Effector CD4-positive, alpha-beta T cell (primary cell): ENCODE measurements around the gene CORIN.
"Not testable (repeated sequence)": the region's sequence is repeated elsewhere in the genome, so short reads cannot be mapped to it uniquely, and the experiment has no call there.

ENCODE experiments used
- DNase-seq: peaks from one replicate; pipeline ENCODE4 v3.0.0-alpha.2; 2020

CORIN gene

DNA sequence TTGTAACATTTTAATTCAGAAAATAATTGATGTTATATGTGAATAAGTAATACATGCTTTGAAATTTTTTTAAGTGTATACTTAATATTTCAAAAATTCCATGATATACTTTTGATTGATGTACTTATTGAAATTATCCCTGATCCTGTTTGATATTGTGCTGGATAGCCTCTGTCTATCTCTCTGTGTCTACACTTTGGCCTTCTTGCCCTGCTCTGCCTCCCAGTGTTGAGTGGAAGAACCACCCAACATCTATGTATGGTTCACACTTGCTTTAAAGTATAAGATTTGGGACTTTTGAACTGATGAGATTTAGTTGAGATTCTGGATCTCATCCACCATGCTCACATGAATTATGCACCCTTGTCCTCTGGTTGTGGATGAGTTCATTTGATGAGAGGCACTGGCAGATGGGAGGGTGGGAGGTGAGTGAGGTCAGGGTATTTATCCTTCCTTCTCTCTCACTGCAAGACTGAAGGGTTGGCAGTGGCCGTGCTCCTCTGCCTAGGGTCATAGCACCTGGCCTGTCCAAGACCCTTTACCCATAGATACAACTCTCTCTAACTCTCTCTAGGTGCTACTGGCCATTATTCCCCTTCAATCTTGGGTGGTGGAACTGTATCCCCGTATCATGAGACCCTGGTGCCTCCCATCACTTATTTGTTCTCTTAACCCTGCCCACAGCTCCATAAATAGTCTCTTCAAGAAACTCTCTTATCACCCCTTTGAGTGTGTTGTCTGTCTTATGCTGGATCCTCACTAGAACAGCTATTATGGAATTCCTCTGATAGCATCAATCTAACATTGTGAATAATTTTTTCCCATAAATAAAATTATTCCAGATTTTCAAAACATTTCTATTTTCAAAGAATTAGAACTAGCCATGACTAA is 75.2 kb downstream of the CORIN start:
- DNase-seq = no peak

DNA sequence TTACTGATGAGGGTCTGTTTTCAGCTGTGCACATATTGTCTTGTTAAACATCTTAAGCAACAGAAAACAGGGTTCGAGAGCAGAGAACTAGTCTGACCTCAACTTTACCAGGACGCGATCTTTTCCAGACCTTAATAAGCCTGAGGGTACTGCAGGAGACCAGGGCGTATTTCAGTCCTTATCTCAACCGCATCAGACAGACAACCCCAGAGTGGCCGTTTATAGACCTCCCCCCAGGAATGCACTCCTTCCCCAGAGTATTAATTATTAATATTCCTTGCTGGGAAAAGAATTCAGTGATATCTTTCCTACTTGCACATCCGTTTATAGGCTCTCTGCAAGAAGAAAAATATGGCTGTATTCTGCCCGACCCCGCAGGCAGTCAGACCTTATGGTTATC is 84.6 kb downstream of the CORIN start:
- DNase-seq = not testable (repeated sequence)

DNA sequence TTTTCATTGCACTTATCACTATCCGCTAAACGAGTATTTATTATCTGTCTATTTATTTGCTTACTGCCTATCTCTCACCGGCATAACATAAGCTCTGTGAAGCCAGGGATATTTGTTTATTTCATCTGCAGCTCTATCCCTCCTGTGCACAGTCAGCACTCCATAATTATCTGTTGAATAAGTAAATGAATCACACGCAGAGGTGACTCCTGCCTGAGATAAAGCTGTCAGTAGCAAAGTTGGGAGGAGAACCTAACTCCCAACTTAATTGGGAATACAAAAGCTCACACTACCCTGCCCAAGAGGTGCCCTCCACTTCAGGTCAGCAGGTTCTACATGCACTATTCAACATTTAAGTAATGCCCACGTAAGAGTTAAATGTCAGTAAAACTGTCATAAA is 85.7 kb downstream of the CORIN start:
- no peak for DNase-seq

DNA sequence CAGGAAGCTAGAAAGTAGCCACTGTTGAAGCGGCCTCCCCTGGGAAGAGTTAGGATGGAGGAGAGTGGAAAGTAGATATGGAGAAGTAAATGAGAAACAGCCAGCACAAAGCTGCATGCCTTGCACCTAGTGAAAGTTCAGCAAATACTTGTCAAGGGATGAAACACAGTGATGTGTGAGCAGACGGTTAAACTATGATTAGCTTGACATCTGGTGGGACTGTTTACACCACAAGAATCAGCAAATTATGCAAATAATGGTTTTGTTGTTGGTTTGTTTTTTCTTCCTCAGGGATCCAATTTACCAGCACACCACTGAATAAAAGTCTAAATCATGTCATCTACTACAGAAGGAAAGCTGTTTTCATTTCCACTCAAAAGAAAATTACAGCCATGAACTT is 87.1 kb downstream of the CORIN start:
- DNase-seq = no peak

DNA sequence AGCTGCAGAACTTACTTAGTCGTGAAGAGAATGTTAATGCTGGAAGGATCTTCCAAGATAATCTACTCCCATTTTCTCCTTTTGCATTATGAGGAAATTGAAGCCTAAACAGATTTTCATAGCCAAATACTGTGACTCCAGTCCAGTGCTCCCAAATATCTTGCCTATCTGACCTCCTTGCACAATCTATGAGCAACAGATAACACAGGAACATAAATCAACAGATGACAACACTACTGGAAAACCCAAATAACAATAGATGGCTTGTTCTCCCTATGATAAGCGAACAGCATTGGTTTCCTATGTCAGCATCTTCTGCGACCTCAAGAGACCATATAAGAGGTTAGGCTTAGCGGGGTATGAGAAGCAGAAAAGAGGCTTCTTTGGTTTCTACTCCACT is 88.0 kb downstream of the CORIN start:
- no peak for DNase-seq

DNA sequence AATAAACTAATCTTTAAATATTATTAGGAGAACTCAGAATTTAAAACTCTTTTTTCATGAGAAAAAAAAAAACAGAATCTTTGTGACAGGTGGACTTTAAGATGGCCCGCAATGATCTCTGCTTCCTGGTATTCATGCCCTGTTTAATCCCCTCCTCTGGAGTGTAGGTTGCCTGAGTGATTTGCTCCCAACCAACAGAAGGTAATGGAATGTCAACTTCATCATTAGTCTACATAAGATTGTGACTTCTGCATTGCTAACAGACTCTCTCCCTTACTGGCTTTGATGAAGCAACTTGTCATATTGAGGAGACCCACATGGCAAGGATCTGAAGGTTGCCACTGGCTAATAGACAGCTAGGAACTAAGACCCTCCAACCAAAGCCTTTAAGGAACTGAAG is 88.8 kb downstream of the CORIN start:
- DNase-seq = no peak

DNA sequence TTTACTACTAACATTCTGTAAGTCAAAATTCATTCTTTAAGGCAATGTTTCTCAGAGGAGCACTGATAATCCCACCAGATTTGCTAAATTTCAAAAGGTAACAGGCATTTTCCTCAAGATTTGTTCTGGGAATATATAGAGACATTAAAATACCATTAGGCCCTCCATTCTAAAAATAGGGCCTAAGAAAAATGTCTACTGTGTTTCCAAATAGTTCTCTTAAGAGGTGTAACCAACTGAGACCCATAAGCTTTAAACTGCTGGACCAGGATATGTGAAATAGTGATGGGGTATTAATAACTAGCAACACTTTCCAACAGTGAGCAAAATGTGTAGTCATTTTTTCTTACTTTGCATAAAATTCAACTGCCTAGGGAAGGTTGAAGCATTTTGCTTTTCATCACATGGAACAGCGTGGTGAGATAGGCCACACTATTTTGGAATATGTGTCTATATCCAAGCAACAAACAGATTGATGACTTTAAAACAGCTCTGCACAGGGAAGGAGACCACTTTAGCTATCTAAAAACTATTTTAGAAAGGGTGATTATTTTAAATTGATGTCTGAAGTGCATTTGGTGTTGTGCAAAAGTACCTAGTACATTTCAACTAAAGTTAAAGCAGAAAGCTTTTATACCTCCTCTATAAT is 89.9 kb downstream of the CORIN start:
- no peak for DNase-seq

DNA sequence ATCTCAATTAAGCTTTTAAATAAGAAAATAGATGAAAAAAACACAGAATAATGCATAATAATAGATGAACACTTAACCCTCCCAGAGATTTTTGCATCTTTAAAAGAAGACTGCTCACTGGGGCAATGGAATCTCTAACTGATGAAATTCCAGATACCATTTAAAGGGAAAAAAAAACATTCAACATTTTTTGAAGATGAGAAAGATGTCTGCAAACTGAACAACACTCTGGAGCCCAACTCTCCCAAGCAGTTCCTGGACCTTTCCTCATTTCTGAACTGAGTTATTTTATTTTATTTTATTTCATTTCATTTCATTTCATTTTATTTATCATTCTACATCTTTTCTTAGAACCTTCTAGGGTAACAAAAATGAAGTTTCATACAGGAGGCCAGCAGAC is 90.7 kb downstream of the CORIN start:
- DNase-seq = no peak

DNA sequence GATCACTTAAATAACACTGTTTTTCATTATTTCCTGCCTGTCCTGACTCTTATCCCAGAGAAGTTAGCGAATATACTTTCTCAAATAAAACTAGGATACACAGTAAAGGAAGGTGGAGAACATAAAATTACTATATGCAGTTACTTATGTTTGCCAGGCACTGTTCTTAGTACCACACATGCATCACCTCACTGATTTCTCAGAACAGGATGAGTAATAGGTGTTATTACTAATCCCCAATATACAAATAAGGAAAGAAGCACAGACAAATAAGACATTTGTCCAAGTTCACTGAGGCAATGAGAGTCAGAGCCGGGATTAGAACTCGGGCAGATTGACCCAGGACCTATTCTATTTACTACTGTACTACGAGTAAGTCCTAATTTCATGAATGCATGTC is 91.7 kb downstream of the CORIN start:
- no peak for DNase-seq

DNA sequence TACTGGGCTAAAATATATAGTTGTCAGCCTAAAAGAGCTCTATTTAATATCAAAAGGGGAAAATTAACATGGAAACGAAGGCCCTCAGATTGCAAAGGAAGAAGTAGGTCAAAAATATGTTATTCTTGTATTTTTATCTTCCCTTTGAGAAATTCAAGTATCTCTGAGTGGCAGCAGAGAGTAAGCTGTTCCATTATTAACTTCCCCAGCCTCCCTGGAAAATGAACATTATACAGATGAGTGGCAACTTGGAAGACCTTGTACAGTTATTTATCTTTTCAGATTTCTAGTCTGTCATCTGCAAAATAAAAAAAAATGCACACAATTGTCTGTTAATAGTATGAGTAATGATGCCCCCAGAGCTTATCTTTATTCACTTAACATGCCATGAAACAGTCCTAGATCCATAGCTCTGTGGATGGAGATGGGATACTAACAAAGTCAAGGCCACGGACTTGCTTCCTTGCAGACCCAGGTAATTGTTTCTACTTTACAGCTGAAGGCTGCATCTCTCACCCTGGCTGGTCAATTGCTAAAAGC is 93.0 kb downstream of the CORIN start:
- no peak for DNase-seq

DNA sequence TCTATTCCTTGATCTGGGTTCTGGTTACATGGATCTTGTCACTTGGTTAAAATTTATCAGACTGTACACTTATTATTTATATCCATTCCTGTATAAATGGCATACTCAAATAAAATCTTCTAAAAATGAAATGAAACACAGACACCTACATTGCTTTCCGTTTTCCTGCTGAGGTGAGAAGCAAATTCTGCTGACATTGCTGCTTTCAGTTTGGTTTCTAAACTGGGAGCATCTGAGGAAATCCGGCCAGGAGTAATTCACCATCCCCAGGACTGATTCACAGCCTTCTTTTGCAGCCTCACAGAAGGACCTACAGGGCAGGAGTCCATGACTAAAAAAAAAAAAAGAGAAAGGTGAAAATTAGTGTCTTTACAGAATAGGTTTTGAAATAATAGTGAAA is 93.6 kb downstream of the CORIN start:
- DNase-seq = no peak

DNA sequence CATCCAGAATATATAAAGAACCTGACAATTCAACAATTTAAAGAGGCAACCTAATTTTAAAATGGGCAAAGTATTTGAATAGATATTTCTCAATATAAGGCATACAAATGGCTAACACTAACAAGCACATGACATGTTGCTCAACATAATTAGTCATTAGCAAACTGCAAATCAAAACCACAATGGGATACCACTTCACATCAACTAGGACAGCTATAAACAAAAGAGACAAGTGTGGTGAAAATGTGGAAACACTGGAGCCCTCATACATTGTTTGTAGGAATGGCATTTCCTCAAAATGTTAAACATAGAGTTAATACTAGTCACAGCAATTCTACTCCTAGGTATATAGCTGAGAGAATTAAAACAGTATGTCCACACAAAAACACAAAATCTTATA is 96.7 kb downstream of the CORIN start:
- DNase-seq = no peak

DNA sequence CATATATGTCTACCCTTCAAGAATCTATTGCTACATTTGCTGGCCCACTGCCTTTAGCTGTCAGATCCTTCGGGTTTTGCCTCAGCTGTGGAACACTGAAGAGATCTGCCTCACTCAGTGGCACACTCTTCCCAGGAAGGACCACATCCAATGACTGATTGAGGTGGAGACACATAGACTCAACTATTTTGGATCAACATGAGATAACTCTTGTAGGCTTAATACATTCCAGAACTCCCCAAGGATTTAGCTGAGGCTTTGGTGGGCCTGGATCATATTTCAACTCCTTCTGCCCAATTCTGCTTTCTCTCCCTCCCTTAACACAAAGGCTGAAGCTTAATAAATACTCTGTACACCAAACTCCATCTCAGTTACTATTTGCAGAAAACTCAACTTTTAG is 100.5 kb downstream of the CORIN start:
- DNase-seq = no peak

DNA sequence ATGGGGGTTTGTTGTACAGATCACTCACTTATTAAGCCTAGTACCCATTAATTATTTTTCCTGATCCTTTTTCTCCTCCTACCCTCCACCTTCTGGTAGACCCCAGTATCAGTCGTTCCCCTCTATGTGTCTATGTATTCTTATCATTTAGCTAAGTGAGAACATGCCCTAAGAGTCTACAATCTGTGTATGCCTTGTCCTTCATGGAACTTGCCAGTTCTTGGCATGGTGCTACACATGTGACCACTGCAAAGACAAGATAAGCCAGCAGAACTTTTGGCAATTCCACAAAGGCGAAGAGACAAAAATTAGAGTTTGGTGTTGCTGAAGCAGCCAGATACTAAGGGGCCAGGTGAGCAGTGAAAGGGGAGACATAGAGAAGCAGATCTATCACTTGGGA is 101.3 kb downstream of the CORIN start:
- DNase-seq = no peak

DNA sequence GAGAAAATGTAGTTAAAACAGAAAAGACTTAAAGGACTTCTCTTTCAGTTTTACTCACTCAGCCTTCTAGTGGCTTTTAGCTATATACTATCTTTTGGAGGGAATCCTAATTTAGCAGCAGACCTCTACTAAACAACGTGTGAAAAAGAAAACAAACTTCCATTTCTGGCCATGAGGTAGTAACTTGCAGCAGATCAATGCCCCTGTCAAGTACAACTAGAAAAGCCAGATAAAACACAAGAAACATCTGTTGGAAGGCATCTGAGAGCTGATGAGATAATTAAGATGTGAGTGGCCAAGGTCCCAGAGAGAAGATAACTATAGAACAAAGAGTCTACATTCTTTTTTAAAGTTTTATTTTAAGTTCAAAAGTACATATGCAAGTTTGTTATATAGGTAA is 101.7 kb downstream of the CORIN start:
- DNase-seq = no peak

DNA sequence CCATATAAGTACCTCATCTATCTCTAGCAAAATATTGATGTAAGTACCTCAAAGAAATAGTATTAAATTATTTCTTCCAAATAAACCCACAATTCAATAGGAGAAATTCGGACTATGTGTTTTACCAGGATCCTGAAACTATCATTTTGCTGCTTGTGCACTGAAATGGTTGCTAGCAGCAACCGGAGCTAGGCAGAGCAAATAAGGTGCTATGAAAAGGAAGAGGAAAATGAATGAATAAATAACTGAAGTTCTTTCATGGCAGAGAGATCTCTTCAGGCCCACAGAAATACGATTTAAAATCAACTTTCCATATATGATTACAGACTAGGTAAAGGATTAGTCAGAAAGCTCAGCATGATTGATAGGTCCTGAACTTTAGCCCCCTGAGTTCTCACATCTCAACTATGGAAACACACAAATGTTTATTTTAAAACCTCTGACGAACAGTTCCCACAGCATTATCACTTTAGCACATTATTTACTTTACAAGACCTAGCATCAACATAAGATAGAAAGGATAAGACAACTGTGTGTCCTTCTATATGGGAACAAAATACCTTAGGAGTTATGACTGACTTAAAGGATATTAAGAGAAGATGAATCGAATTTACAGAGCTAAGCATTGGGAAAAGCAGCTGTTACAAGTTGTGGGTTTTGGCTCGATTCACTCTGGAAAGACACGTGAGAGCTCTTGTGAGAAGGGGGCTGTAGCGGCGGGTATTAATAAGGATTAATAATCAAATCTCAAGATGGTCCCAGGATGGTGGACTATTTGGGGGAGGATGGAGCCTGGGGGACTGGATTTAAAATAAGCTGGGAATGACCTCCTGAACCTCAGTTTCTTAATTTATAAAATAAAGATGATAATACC is 104.3 kb downstream of the CORIN start:
- no peak for DNase-seq

DNA sequence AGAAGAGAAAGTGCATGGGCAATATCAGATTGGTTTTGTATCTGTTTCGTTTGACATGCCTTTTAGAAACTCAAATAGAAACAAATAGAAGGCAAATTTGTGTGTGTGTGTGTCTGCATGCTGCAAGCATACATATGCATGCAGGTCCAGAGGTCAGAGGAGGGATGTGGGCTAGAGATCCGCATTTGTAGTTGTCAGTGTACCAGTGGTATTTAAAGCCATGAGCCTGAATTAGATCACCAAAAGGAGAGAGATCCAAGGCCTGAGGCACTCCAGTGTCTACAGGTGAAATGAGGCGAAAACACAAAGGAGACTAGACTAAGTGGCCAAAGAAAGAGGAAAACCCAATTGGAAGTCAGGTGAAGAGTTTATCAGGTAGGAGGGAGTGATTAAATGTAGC is 106.7 kb downstream of the CORIN start:
- DNase-seq = no peak

DNA sequence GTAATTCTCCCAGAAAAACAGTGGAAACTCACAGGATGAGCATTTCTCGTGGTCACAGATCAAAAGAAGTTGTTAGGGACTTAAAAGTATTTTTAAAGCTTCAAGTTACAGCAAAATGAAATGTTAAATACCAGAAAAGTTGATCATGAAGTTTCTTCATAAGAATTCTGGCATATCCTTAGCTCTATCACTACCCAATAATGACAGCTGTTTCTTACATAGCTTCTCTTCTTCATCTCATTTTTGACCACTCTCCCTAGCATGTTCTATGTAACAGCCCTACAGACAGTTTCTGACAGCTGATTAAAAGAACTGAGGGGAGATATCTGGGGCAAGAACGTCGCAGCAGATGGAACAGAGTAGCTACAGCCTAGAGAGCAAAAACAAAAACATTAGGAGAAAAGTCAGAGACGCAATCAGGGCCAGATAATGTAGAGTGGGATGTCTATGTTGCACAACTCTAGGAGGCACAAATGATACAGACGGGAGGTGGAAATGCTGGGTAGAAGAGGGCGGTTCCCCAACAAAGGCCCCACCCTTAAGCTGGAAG is 108.7 kb downstream of the CORIN start:
- DNase-seq = no peak

DNA sequence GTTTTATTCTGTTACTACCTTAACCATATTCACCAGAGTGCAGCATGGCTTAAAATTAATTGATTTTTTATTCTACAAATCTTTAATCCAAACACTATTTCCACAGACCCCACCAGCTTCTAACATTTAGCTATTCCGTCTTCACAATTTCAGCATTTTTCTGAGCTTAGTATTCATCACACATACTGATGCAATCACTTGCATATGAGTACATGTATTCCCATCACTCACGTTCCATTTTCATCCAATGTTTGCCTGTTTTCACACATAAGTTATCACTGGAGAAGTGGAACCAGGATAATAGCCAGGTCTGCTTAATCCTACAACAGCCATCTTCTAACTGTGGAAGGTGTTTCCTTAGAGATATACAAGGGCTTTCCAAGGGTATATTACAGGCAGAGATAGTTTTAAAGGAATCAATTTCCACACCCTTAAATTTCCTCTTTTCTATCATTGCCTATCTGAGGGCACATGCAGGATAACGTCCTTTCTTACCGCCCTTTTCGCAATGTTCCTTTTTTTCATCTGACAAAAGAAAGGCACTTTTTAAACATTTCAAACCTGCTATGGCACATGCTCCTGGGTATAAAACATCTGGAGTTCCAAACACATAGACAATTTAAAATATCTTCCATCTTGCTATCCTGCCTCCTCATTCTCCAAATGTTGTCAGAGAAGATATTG is 115.8 kb downstream of the CORIN start:
- DNase-seq = no peak

DNA sequence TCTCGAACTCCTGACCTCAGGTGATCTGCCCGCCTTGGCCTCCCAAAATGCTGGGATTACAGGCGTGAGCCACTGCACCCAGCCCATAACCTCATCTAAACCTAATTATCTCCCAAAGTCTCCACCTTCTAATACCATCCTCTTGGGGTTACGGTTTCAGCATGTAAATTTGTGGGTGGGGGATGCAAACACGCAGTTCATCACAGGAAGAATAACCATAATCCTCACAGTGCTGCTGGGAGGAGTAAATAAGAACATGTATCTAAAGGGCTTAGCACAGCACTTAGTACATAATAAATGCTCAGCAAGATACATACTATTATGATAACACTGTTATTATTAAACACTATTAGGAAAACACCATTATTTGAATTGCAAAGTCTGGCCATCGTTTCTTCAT is 116.4 kb downstream of the CORIN start:
- DNase-seq = no peak

DNA sequence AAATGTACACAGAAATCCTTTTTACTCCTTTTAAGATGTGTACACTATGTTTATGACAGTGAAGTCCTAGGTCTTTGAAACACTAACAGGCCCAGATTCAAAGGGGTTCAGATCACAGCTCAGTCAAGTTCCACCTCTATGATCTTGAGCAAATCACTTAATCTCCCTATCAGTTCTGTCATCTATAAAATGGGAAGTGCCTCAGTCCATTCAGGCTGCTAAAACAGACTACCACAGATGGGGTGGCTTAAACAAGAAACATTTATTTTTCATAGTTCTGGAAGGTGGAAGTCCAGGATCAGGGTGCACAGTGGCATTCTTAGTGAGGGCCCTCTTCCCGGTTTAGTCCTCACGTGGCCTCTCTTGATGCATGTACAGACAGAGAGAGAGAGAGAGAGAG is 117.1 kb downstream of the CORIN start:
- DNase-seq = no peak

DNA sequence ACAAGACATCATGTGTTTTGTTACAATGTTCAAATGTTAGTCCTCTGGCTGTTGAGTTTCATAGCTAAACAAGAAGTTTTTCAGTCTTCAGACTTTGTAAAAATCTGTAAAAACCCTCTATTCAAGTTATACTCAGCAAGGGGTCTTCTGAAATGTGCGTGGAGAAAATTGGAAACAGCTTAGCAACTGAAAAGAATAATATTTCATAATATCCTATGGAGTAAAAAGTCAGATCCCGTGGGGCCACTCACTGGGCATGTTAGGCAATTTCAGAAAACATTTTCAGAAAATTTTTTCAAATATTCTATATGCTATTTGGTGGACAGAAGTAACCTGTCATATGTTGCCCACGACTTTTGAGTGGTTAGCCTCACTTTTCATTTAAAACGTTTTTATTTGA is 118.3 kb downstream of the CORIN start:
- DNase-seq = no peak
